HepG2 (cell line): ENCODE measurements around the gene NFE2L2. TPM values are rescaled to one million over a fixed set of nuclear protein-coding genes. Genes with fewer than 3 reads are reported as not detected.
A peak's percentile ranks its signal among the peaks of the same experiment; 100 is the strongest.

Source experiments
- ATAC-seq: fragments of 200-7000 bp; cut with Tn5 transposase; 3 replicates; pipeline ENCODE4 v1.9.1; 2020; ENCODE audit warnings: mild to moderate bottlenecking, moderate library complexity
- BruUV-seq: library from RNA; stranded (reverse); fragments of 400-500 nt; replicated peaks from 2 replicates; lab custom pipeline; 2021; lab: Mats Ljungman, UMichigan
- CTCF ChIA-PET: fragments of 300-600 bp; formaldehyde crosslinking; extraction: SDS; loops from one replicate; lab custom pipeline; 2021; ENCODE audit warnings: low total read pairs, inconsistent platforms, low intra/inter-chr PET ratio; lab: Yijun Ruan, JAX
- POLR2A ChIA-PET: fragments of 350-600 bp; sonication (Branson Sonifier 250); formaldehyde crosslinking; loops from one replicate; lab custom pipeline; 2020; ENCODE audit warnings: antibody characterized with exemption, inconsistent platforms; lab: Yijun Ruan, JAX
- DNase-seq: peaks from one replicate; pipeline ENCODE4 v3.0.0-alpha.2; 2015; ENCODE audit warnings: low spot score
- FAIRE-seq: peaks from 3 replicates; lab custom pipeline; 2011; peaks lifted over from hg19 to GRCh38; lab: Jason Lieb, UNC
- H2AFZ ChIP-seq: one replicate; pipeline ENCODE4 v1.6.1; 2011; ENCODE audit warnings: low read length, inconsistent platforms
- H3K27ac ChIP-seq: fragments of 300-600 bp; 3 replicates; pipeline ENCODE4 v1.8.0; 2011; ENCODE audit warnings: mixed run types, mild to moderate bottlenecking, mixed read lengths, low read length, inconsistent platforms; ENCODE audit not compliant: insufficient read depth; ENCODE audit errors: extremely low read length
- H3K27me3 ChIP-seq, 2 experiments: fragments of 200-600 bp in 1 of 2; 2 replicates in 1 of 2; 3 replicates in 1 of 2; pipeline versions ENCODE4 v1.6.0 to v1.8.0; 2011; ENCODE audit warnings: low read length in 2 of 2, mild to moderate bottlenecking in 2 of 2, moderate library complexity in 2 of 2, inconsistent platforms in 1 of 2; ENCODE audit not compliant: insufficient read depth in 2 of 2, control insufficient read depth in 1 of 2
- H3K36me3 ChIP-seq, 2 experiments: fragments of 200-600 bp in 1 of 2; replicated peaks in 1 of 2; 2 replicates in 1 of 2; 3 replicates in 1 of 2; pipeline versions ENCODE4 v1.5.1 to v1.8.0; 2011; ENCODE audit warnings: low read length in 2 of 2, inconsistent platforms in 1 of 2; ENCODE audit not compliant: insufficient read depth in 2 of 2, control insufficient read depth in 1 of 2
- H3K4me1 ChIP-seq: 2 replicates; pipeline ENCODE4 v1.5.1; 2012; ENCODE audit warnings: low read length, inconsistent platforms; ENCODE audit not compliant: insufficient read depth
- H3K4me2 ChIP-seq: 2 replicates; pipeline ENCODE4 v1.6.0; 2011; ENCODE audit warnings: low read depth, low read length, inconsistent platforms
- H3K4me3 ChIP-seq, 3 experiments: fragments of 200-600 bp in 1 of 3; sonication (generic), shearing (Covaris generic) in 1 of 3; replicated peaks in 1 of 3; 2 replicates each; pipeline ENCODE4 v1.5.1; 2011 to 2016; ENCODE audit warnings: low read length in 3 of 3, inconsistent platforms in 2 of 3, low read depth in 2 of 3, mild to moderate bottlenecking in 2 of 3, control low read depth in 1 of 3, mixed read lengths in 1 of 3; ENCODE audit not compliant: insufficient read depth in 1 of 3
- H3K79me2 ChIP-seq: one replicate; pipeline ENCODE4 v1.6.1; 2011; ENCODE audit warnings: low read length, inconsistent platforms; ENCODE audit not compliant: insufficient read depth
- H3K9ac ChIP-seq: 2 replicates; pipeline ENCODE4 v1.6.0; 2011; ENCODE audit warnings: mild to moderate bottlenecking, low read depth, low read length, inconsistent platforms; ENCODE audit not compliant: insufficient read depth
- H3K9me3 ChIP-seq: 2 replicates; pipeline ENCODE4 v1.5.1; 2012; ENCODE audit warnings: mild to moderate bottlenecking, low read length
- H4K20me1 ChIP-seq: 2 replicates; pipeline ENCODE4 v1.6.0; 2011; ENCODE audit warnings: inconsistent platforms, mild to moderate bottlenecking, low read length, moderate library complexity; ENCODE audit not compliant: insufficient read depth
- KLF13 ChIP-seq: sonication (generic); formaldehyde crosslinking; IDR thresholded peaks from 2 replicates; pipeline ENCODE4 v1.4.0; 2020; ENCODE audit warnings: mild to moderate bottlenecking, missing genetic modification reagents
- THAP8 ChIP-seq: sonication (generic); formaldehyde crosslinking; IDR thresholded peaks from 2 replicates; pipeline ENCODE4 v1.5.1; 2020; ENCODE audit warnings: missing genetic modification reagents, mild to moderate bottlenecking, borderline replicate concordance
- ZZZ3 ChIP-seq: sonication (generic); formaldehyde crosslinking; IDR thresholded peaks from 2 replicates; pipeline ENCODE4 v1.4.0; 2020; ENCODE audit warnings: missing genetic modification reagents, mild to moderate bottlenecking, borderline replicate concordance
- WGBS: methylation state at CpG from one replicate; pipeline ENCODE4 v1.1.6; 2017; ENCODE audit warnings: low lambda C conversion rate; 5-methylcytosine and 5-hydroxymethylcytosine counted together
- in situ Hi-C: cut with HindIII; loops from 2 replicates; pipeline ENCODE4 v1.10.0; 2017; ENCODE audit warnings: low pct_unique_long_range_greater_than_20kb; ENCODE audit not compliant: extremely low pct_ligation_motif_present
- intact Hi-C: fragments of 100-400 bp; cut with micrococcal nuclease; formaldehyde crosslinking; loops from one replicate; pipeline ENCODE4 v1.10.0; 2022; ENCODE audit not compliant: unreplicated experiment
- polyA plus RNA-seq, 8 experiments: library from polyadenylated mRNA; depleted of rRNA in 3 of 8; stranded (reverse) in 7 of 8; unstranded in 1 of 8; fragments of >200 nt; fragmentation: Illumina TruSeq in 4 of 8; extraction: Trizol in 4 of 8; gene quantifications; 2 replicates each; pipeline versions ENCODE4 v1.2.1 to v1.2.3, GENCODE V29; 2011 to 2016; ENCODE audit warnings: low read depth in 4 of 8, missing spikeins in 1 of 8, mixed read lengths in 1 of 8; ENCODE audit not compliant: insufficient read depth in 1 of 8
- total RNA-seq, 5 experiments: library from RNA; depleted of rRNA; stranded (reverse); fragments of >200 nt; fragmentation: Illumina TruSeq; extraction: Trizol; gene quantifications; 2 replicates each; pipeline ENCODE4 v1.2.3, GENCODE V29; 2016; ENCODE audit warnings: low read depth in 1 of 5
- TF ChIP-seq, protein P1 (sequence below): sonication (generic); formaldehyde crosslinking; IDR thresholded peaks from 2 replicates; pipeline ENCODE4 v1.4.0; 2020; ENCODE audit warnings: missing genetic modification reagents, borderline replicate concordance

The NFE2L2 gene
- total and polyA plus RNA-seq, 2 of the 13 experiments (the other 11 are each of a cell fraction or from before 2014, with no cell fraction given): 84.6 to 215 TPM

GRCh38 chr2:177285892-177286715 is 21.6 kb upstream of the NFE2L2 start:
- H3K4me1 ChIP-seq: peaks cover 37% of the 10 kb centered on the region

More at GRCh38 chr2:177285892-177286715, 21.6 kb upstream of the NFE2L2 start:
- no peaks in the 10 kb centered on the region for H3K79me2 ChIP-seq
- no peak for DNase-seq
- H4K20me1 ChIP-seq: no peaks in the 10 kb centered on the region
- ChIA-PET POLR2A (interaction anchor here (1.2 to 1.3 kb wide), 2 partner anchors 21 to 23 kb away, joined by 5 to 7 read pairs; partner anchors contain the start of gene NFE2L2), CTCF (no interaction called here)
- 75% methylated on average over 2 of the region's 2 CpGs for WGBS
- no peak overlapping the region for H3K4me3 ChIP-seq
- intact Hi-C loops (no loop called here), in situ Hi-C loops (no loop called here)
- H3K36me3 ChIP-seq: no peaks in the 10 kb centered on the region
- BruUV-seq: no TSS peak
- H3K27me3 ChIP-seq: no peaks in the 10 kb centered on the region
- ATAC-seq: no peak
- no peak overlapping the region for H3K4me2 ChIP-seq
- no peak overlapping the region for H3K27ac ChIP-seq
- no peak for FAIRE-seq
- no peak overlapping the region for H2AFZ ChIP-seq
- H3K9ac ChIP-seq: no peak overlapping the region
- H3K9me3 ChIP-seq: no peaks in the 10 kb centered on the region
- TF ChIP-seq, protein P1, sequence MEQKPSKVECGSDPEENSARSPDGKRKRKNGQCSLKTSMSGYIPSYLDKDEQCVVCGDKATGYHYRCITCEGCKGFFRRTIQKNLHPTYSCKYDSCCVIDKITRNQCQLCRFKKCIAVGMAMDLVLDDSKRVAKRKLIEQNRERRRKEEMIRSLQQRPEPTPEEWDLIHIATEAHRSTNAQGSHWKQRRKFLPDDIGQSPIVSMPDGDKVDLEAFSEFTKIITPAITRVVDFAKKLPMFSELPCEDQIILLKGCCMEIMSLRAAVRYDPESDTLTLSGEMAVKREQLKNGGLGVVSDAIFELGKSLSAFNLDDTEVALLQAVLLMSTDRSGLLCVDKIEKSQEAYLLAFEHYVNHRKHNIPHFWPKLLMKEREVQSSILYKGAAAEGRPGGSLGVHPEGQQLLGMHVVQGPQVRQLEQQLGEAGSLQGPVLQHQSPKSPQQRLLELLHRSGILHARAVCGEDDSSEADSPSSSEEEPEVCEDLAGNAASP (CRISPR knock-in tag): peak; percentile 62; the same call in 1 of the 2 replicates
- no peak for TF ChIP-seq KLF13 (CRISPR knock-in tag)
- TF ChIP-seq THAP8 (CRISPR knock-in tag): no peak
- no peak for TF ChIP-seq ZZZ3 (CRISPR knock-in tag)
